ENCODE data around the gene PRPH2. TPM values are rescaled to one million over a fixed set of nuclear protein-coding genes. Genes with fewer than 3 reads are reported as not detected.

Gene PRPH2
- total and polyA plus RNA-seq, 2 donors (not counting 3 experiments of a cell fraction or from before 2014, with no cell fraction given), result 0.40 to 0.46 TPM

DNA sequence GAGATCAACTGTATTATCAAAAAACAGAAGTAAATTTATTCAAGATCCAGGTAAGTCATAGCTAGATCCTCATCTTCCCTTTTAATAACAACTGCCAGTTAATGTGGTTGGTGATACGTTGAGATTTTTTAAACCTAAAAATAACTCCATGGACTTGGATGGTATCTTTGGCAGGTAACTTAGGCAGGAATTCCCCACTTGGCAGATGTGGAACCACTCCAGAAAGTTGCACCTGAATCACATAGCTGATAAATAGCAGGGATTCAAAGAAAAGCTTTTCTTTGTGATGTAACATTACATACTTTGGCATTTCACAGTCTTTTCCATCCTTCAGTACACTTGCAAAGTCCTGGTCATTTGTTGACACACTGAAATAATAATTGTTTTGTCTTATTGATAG lies 62.6 kb downstream of the PRPH2 start:
- H4K20me1 ChIP-seq (replicated peaks; ENCODE audit: control insufficient read depth, extremely low read depth, insufficient read depth, low read length), result no peaks in the 10 kb centered on the region

DNA sequence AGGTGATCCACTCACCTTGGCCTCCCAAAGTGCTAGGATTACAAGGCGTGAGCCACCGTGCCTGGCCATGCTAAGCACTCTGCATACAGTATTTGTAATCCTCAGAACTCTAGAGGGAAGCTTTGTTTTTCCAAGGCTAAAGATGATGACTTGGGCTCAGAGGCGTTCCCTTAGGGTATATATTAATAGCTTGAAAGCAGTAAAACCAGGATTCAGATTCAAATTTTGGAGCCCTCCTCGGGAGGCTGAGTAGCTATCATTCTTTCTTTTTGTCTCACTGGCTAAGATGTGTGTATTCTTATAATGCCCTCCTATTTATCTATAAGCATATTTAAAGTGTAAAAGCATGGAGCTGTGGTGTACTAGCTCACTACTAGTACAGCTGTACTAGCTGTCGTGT lies 68.5 kb downstream of the PRPH2 start:
- POLR2A ChIA-PET, result no interaction called here
- H3K79me2 ChIP-seq (ENCODE audit: control insufficient read depth, insufficient read depth, low read length), result no peaks in the 10 kb centered on the region
- dilution Hi-C loops (cut with MboI; ENCODE audit: extremely low pct_ligation_motif_present, low sequenced_read_pairs), result no loop called here
- no peaks in the 10 kb centered on the region for H4K20me1 ChIP-seq (replicated peaks; ENCODE audit: control insufficient read depth, extremely low read depth, insufficient read depth, low read length)
- no peaks in the 10 kb centered on the region for H3K9me3 ChIP-seq (replicated peaks; ENCODE audit: control insufficient read depth, insufficient read depth, low read length)
- H3K9ac ChIP-seq (replicated peaks; ENCODE audit: extremely low read depth, insufficient read depth, low read length), result no peak overlapping the region
- H3K4me3 ChIP-seq (replicated peaks in 1 of 3; ENCODE audit: insufficient read depth in 1 of 3, low read depth in 1 of 3, low read length in 3 of 3), result no peak overlapping the region
- no peak for DNase-seq (ENCODE audit: low read depth, low spot score)
- H3K27ac ChIP-seq (ENCODE audit: insufficient read depth, low read depth, low read length), result no peak overlapping the region
- no peaks in the 10 kb centered on the region for H3K27me3 ChIP-seq (ENCODE audit: control insufficient read depth in 2 of 2, insufficient read depth in 2 of 2, low read length in 2 of 2)
- TF ChIP-seq GATA2 (IDR thresholded peaks at IDR 0.05; ENCODE audit: insufficient read depth, insufficient read length, low read depth, low read length), result no peak
- TF ChIP-seq POLR2AphosphoS5 (IDR thresholded peaks at IDR 0.05; ENCODE audit: insufficient read depth, low read depth, low read length), result no peak
- TF ChIP-seq POLR2A (IDR thresholded peaks at IDR 0.05; ENCODE audit: low read depth, low read length), result no peak
- no peak for TF ChIP-seq MYC (IDR thresholded peaks at IDR 0.05; ENCODE audit: low read depth, low read length)
- TF ChIP-seq, protein P1, sequence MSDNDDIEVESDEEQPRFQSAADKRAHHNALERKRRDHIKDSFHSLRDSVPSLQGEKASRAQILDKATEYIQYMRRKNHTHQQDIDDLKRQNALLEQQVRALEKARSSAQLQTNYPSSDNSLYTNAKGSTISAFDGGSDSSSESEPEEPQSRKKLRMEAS (IDR thresholded peaks at IDR 0.05; ENCODE audit: insufficient read depth, insufficient read length), result no peak
- TF ChIP-seq EZH2 (IDR thresholded peaks at IDR 0.05; ENCODE audit: borderline replicate concordance, low read depth, low read length, severe bottlenecking), result no peak
- no peak for TF ChIP-seq JUN (IDR thresholded peaks at IDR 0.05; ENCODE audit: borderline replicate concordance, insufficient read depth, insufficient read length, low read depth)
- TF ChIP-seq, protein P2, sequence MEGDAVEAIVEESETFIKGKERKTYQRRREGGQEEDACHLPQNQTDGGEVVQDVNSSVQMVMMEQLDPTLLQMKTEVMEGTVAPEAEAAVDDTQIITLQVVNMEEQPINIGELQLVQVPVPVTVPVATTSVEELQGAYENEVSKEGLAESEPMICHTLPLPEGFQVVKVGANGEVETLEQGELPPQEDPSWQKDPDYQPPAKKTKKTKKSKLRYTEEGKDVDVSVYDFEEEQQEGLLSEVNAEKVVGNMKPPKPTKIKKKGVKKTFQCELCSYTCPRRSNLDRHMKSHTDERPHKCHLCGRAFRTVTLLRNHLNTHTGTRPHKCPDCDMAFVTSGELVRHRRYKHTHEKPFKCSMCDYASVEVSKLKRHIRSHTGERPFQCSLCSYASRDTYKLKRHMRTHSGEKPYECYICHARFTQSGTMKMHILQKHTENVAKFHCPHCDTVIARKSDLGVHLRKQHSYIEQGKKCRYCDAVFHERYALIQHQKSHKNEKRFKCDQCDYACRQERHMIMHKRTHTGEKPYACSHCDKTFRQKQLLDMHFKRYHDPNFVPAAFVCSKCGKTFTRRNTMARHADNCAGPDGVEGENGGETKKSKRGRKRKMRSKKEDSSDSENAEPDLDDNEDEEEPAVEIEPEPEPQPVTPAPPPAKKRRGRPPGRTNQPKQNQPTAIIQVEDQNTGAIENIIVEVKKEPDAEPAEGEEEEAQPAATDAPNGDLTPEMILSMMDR (IDR thresholded peaks at IDR 0.05; ENCODE audit: extremely low read depth in 1 of 2, insufficient read depth in 1 of 2, low read depth in 1 of 2, low read length in 2 of 2), result no peak
- TF ChIP-seq FOS (IDR thresholded peaks at IDR 0.05; ENCODE audit: borderline replicate concordance, insufficient read depth, low read length), result no peak
- H3K4me2 ChIP-seq (ENCODE audit: insufficient read depth, low read length), result no peak overlapping the region
- no TSS peak for BruUV-seq (replicated peaks)
- H2AFZ ChIP-seq (ENCODE audit: low read depth, low read length), result no peak overlapping the region
- intact Hi-C loops (cut with micrococcal nuclease), result no loop called here
- peaks cover 7 to 17% of the 10 kb centered on the region in 2 experiments for H3K36me3 ChIP-seq (ENCODE audit: control insufficient read depth in 2 of 2, extremely low read depth in 1 of 2, insufficient read depth in 2 of 2, low read length in 2 of 2)
- no peaks in the 10 kb centered on the region for H3K4me1 ChIP-seq (ENCODE audit: control insufficient read depth, extremely low read depth, insufficient read depth, low read length)
- no peak for FAIRE-seq
- no peaks in the 10 kb centered on the region for H3K9me1 ChIP-seq (replicated peaks; ENCODE audit: control insufficient read depth, extremely low read depth, insufficient read depth, low read length)
- CTCF ChIA-PET, result interaction anchor here (1.1 kb wide), 1 partner anchor 224 kb away, joined by 4 read pairs; no protein-coding TSS in a partner anchor

More for the DNA sequence above, 62.6 kb downstream of the PRPH2 start:
- H3K9ac ChIP-seq (replicated peaks; ENCODE audit: extremely low read depth, insufficient read depth, low read length), result no peak overlapping the region
- DNase-seq (ENCODE audit: low read depth, low spot score), result no peak
- ChIA-PET CTCF (interaction anchor here (1.2 kb wide), 1 partner anchor 9 kb away, joined by 3 read pairs; no protein-coding TSS in a partner anchor), POLR2A (no interaction called here)
- H3K27me3 ChIP-seq (ENCODE audit: control insufficient read depth in 2 of 2, insufficient read depth in 2 of 2, low read length in 2 of 2), result no peaks in the 10 kb centered on the region
- intact Hi-C loops (cut with micrococcal nuclease) (no loop called here), dilution Hi-C loops (cut with MboI; ENCODE audit: extremely low pct_ligation_motif_present, low sequenced_read_pairs) (no loop called here)
- no TSS peak for BruUV-seq (replicated peaks)
- no peak for FAIRE-seq
- H3K4me2 ChIP-seq (ENCODE audit: insufficient read depth, low read length), result no peak overlapping the region
- H3K9me1 ChIP-seq (replicated peaks; ENCODE audit: control insufficient read depth, extremely low read depth, insufficient read depth, low read length), result no peaks in the 10 kb centered on the region
- no peak overlapping the region for H2AFZ ChIP-seq (ENCODE audit: low read depth, low read length)
- H3K27ac ChIP-seq (ENCODE audit: insufficient read depth, low read depth, low read length), result no peak overlapping the region
- peaks cover 14 to 32% of the 10 kb centered on the region in 2 experiments for H3K36me3 ChIP-seq (ENCODE audit: control insufficient read depth in 2 of 2, extremely low read depth in 1 of 2, insufficient read depth in 2 of 2, low read length in 2 of 2)
- no peaks in the 10 kb centered on the region for H3K4me1 ChIP-seq (ENCODE audit: control insufficient read depth, extremely low read depth, insufficient read depth, low read length)
- no peak overlapping the region for H3K4me3 ChIP-seq (replicated peaks in 1 of 3; ENCODE audit: insufficient read depth in 1 of 3, low read depth in 1 of 3, low read length in 3 of 3)
- no peaks in the 10 kb centered on the region for H3K79me2 ChIP-seq (ENCODE audit: control insufficient read depth, insufficient read depth, low read length)
- no peaks in the 10 kb centered on the region for H3K9me3 ChIP-seq (replicated peaks; ENCODE audit: control insufficient read depth, insufficient read depth, low read length)
- TF ChIP-seq, protein P1 (IDR thresholded peaks at IDR 0.05; ENCODE audit: insufficient read depth, insufficient read length), result no peak

Data from endothelial cell of umbilical vein (primary cell).